NB4 (cell line): Measurements from ENCODE around the gene NOTCH3.

ENCODE experiments used
- CTCF ChIP-seq: IDR thresholded peaks from one replicate; pipeline ENCODE4 v1.5.1; 2012; ENCODE audit warnings: low read depth, low read length
- POLR2A ChIP-seq: IDR thresholded peaks from 2 replicates; pipeline ENCODE4 v1.6.1; 2011; ENCODE audit warnings: mild to moderate bottlenecking; ENCODE audit not compliant: insufficient read length; ENCODE audit errors: extremely low read depth

- no peak for TF ChIP-seq CTCF
- no peak for TF ChIP-seq POLR2A
These were observed 83.9 kb downstream of the NOTCH3 start for GRCh38 chr19:15116856-15117255.
